ENCODE data around the gene KIF22.

The KIF22 gene

DNA sequence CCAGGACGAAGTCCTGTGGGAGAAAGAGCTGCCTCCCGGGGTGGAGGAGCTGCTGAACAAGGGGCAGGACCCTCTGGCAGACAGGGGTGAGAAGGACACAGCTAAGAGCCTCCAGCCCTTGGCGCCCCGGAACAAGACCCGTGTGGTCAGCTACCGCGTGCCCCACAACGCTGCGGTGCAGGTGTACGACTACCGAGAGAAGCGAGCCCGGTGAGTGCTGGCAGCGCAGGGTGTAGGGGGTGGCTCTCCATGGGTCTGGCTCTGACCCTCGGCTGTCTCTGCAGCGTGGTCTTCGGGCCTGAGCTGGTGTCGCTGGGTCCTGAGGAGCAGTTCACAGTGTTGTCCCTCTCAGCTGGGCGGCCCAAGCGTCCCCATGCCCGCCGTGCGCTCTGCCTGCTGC is 51.1 kb downstream of the KIF22 start:
- ATAC-seq (no peak), DNase-seq (no peak)

DNA sequence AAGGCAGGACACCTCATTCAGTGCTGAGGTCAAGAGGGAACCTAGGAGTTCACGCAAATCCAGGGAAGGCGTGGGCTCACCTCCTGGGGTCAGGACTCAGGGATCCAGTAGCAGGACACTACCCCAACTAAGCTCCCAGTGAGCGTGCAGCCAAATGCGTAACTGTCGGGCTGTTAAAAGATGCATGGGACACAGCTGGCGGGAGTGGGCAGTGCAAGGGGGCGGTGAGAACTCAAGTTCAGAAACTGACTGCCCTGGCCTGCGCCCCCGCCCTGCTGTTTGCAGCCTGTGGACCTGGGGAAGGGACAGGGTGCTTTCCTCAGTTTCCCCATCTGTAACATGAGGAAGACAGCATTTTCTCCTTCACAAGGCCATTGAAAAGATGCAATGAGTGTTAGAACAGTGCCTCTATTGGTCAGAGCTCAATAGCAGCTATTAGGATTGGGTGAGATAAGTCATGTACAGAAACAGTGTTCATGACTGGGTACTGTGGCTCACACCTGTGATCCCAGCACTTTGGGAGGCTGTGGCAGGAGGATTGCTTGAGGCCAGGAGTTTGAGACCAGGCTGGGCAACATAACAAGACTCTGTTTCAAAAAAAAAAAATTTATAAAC is 52.3 kb downstream of the KIF22 start:
- no peak for ATAC-seq
- no peak for DNase-seq

DNA sequence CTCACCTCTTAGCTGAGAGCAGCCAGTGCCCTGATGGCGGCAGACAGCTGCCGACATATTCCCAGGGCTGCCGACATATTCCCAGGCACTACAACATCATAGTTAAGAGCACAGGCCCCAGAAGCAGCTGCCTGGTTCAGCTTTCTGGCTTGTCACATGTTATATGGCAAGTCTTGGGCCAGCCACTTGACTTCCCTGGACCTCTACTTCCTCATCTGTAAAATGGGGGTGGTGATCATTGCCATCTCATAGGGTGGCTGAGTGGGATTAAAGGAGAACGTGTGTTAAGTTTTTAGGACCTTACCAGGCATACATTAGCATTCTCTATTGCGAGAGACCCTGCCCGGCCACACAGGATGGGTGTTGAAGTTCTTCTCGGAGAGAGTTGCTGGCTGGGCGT is 53.4 kb downstream of the KIF22 start:
- DNase-seq (no peak), ATAC-seq (no peak)

DNA sequence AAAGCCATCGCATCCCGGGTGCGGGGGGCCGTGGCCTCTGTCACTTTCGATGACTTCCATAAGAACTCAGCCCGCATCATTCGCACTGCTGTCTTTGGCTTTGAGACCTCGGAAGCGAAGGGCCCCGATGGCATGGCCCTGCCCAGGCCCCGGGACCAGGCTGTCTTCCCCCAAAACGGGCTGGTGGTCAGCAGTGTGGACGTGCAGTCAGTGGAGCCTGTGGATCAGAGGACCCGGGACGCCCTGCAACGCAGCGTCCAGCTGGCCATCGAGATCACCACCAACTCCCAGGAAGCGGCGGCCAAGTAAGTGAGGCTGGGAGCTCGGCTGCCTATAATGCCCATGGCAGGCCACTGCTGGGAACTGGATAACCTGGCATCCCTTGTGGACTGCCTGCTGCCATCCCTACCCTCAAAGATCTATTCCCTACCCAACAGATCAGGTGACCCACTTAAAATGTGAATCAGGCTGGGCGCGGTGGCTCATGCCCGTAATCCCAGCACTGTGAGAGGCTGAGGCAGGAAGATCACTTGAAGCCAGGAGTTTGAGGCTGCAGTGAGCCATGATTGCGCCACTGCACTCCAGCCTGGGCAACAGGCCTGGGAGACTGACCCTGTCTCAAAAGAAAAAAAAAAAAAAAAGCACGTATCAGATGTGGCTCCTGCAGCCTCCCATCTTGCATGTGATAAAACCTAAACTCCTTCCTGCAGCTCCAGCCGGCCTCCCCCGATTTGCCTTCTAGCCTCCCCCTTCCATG is 54.2 kb downstream of the KIF22 start:
- DNase-seq (no peak), ATAC-seq (no peak)

DNA sequence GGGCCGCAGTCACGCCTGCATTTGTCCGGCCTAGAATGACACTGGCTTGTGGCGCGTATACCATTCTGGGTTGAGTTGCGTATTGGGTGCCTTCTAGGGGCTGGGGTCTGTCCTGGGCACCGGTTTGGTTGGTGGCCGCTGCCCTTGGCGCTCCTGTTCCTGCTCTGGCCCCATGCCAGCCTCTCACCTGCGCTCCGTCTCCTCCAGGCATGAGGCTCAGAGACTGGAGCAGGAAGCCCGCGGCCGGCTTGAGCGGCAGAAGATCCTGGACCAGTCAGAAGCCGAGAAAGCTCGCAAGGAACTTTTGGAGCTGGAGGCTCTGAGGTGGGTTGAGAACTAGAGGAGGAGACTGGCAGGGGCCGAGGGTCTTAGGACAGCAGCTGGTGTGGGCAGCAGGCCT is 55.1 kb downstream of the KIF22 start:
- ATAC-seq = no peak
- DNase-seq = no peak

DNA sequence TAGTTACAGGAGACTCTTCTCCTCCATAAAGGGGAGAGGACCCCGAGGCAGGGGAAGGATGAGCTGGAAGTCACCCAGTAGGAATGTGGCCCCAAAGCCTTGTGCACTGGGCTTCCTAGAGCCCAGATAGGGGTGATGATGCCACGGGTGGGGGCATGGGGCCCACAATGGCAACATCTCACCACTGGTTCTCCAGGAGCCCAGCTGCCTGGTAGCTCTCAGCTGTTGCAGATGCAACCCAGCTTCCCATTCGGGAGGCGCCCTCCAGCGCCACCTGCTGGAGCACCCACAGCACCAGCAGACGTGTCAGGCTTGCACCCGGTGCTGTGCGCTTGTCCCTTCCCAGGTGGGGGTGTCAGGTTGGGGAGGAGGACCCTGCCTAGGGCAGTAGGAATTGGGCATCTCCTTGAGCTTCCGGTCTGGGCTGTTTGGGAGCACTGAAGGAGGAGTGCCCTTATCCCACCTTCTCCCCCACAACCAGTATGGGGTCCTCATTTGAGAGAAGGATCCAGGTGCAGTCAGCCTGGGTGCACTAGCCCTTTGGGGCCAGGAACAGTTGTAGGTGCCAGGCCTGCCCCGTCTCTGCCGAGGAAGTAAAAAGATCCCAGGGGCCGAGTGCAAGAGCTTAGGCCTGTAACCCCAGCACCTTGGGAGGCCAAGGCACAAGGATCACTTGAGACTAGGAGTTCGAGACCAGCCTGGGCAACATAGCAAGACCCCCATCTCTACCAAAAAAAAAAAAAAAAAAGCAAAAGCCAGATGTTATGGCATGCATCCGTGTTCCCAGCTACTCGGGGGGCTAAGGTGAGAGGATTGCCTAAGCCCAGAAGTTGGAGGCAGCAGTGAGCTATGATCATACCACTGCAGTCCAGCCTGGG is 58.1 kb downstream of the KIF22 start:
- DNase-seq (peak; percentile 88), ATAC-seq (peak; percentile 92)

DNA sequence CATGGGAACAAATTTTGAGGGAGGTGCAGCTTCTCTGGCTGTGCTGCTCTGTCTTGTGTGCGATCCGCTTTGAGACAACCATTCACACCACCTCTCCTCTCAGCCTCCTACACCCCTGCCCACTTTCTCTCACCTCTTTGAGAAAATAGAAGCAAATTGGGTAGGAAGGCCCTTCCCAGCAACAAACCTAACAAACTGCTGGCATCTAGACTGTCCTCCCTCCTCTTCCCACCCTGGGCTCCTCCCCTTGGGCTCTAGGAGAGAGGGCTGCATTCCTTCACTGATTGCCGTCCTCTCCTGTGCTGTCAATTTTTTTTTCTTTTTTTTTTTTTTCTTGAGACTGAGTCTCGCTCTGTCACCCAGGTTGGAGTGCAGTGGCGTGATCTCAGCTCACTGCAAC is 59.0 kb downstream of the KIF22 start:
- ATAC-seq (no peak), DNase-seq (no peak)

DNA sequence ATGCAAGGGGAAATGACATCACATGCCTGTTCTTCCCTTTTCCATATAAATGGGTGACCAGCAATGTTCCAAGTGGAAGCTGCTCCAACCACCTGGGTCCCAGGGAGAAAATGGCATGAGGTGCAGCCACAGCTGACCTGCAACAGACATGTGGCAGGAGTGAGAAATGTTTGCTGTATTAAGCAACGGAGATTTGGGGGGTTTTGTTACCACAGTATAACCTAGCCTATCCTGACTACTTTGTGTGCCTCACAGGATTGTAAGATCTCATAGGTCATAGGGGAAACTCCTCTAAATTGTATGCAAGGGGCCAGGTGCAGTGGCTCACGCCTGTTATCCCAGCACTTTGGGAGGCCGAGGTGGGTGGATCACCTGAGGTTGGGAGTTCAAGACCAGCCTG is 60.4 kb downstream of the KIF22 start:
- no peak for ATAC-seq
- no peak for DNase-seq

DNA sequence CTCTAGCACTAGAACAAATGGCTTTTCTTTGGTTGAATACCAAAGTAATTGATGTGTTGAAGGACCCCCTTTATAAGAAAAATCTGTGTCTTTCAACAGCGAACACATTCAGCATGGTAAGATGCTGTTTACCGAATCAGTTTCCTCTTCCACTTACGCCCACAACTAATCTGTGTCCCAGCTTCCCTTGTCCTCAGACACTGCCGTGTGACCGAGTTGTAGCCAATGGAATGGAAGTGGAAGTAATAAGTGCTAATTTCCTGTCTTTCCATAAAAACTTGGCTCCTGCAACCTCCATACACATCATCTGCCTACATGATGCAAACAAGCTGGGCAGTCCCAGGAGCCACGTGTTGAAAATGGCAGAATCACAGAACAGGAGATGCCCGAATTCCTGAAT is 62.1 kb downstream of the KIF22 start:
- ATAC-seq (no peak), DNase-seq (no peak)

DNA sequence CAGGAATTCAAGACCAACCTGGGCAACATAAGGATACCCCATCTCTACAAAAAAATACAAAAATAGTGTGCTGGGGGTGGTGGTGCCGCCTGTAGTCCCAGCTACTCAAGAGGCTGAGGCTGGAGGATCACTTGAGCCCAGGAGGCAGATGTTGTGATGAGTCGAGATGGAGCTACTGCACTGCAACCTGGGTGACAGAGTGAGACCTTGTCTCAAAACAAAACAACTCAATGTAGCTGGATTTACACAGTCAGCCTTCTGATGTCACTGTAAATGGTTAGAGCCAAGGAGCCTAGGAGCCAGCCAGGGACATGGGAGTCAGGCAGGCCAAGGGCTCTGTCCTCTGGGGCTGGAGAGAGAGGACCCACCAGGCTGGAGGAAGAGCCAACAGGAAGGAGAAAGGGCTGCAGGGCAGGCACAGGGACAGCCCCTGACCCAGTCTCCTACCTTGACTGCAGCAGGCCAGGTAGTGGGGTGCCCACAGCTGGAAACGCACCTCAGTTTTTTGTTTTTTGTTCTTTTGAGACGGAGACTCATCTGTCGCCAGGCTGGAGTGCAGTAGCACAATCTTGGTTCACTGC is 64.1 kb downstream of the KIF22 start:
- DNase-seq (no peak), ATAC-seq (peak; percentile 25)
